DMS53 (cell line): ENCODE measurements around the gene OSBP2.
"Not testable (repeated sequence)": the region's sequence is repeated elsewhere in the genome, so short reads cannot be mapped to it uniquely, and the experiment has no call there.

ENCODE experiments used
- DNase-seq: peaks from one replicate; lab custom pipeline; 2025; lab: John Stamatoyannopoulos, UW

Gene OSBP2

DNA sequence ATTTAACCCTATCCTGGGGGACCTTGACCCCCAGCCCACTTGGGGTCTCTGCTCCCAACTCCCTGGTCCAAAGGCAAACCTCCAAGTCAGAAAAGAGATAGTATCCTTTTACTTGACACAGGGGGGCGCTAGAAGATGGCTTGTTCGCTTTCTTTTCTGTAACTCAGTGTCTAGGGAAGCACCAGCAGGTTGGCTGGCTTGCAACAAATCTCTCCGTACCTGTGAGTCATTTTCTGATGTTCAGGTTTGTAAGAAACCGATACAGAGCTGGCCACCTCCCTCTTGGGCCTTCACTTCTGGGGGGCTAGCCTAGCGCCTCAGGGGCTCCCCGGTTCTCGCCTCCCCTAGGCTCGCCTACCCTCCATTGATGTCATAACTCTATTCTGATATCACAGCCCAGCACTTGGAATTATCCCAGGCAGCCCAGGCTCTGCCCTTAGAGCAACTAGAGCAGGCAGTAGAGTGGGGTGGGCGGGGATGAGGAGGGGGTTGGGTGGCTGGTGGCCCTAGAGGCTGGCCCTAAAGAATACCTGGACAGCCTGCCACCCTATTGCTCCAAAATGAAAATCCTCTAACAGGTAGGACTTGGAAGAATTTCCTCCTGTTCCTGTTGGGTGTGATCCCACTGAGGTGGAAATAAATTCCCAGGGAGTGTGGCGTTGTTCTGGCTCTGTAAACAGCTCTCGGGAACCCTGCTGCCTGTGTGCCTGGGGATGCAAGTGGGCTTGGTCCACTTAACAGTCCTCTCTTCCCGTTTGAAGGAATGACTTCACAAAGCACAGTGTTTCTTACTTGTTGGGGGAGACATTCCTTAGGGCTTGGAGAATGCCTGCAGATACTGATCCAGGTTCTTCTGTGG is 69.4 kb downstream of the OSBP2 start:
- DNase-seq, result peak; percentile 78

DNA sequence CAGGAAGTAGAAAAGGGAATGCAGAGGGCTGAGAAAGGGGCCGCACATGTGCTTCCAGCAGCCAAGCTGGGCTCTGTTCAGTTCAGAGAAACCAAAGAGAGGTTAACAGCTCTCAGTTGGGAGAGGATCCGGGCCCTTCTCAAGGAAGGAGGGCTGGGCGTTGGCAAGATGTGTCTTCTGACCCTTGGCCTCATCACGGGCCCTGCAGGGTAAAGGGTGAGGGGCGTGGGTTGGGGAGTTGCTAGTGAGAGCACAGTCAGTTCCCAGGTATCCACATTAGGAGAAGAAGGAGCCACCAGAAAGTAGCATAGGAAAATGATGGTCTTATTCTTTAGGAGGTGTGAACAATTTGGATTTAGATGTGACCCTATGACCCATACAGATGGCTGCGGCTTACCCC is 73.0 kb downstream of the OSBP2 start:
- no peak for DNase-seq

- DNase-seq, result no peak
These were observed 76.0 kb downstream of the OSBP2 start for GRCh38 chr22:30770716-30771115.

GRCh38 chr22:30773919-30774318 is 79.2 kb downstream of the OSBP2 start:
- no peak for DNase-seq

- DNase-seq, result no peak
These were observed 79.9 kb downstream of the OSBP2 start for GRCh38 chr22:30774566-30774965.

GRCh38 chr22:30776476-30776875 is 81.8 kb downstream of the OSBP2 start:
- no peak for DNase-seq

- DNase-seq, result not testable (repeated sequence)
These were observed 82.5 kb downstream of the OSBP2 start for GRCh38 chr22:30777146-30777545.

DNA sequence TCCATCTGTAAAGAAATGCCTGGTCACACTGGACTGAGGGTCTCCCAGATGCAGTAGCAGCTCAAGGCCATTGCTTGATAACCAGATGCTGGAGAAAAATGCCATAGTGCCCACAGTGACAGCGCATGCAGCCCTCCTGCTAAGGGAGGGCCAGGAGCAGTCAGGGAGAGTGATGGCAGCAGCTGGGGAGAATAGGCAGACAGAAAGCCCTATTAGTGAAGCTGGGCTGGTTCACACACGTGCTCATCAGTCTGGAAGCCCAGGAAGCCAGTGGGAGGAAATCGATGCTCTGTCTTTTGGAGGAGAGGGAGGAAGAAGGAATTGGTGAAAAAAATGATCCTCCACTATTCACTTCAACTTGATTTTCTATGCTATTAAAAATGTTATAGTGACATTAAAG is 82.9 kb downstream of the OSBP2 start:
- DNase-seq, result no peak

DNA sequence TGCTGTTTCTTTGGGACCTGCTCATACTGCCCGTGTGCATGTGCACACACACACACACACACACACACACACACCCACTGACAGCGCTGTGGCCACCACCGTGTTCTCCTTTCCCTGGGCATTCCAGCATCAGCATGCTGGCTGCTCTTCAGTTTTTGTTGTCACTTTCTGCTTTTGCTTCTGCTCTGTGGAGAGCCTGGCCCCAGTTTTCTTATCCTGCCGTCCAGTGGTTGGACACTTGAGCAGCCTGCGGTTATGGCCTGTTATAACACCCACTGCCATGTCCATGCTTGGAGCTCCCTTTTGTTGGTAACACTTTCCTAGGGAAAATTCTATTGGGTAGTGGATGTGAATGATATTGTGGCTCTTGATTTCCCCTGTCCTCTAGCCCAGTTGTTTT is 83.6 kb downstream of the OSBP2 start:
- DNase-seq, result no peak

GRCh38 chr22:30780026-30780425 is 85.4 kb downstream of the OSBP2 start:
- DNase-seq, result no peak

- no peak for DNase-seq
These were observed 86.7 kb downstream of the OSBP2 start for GRCh38 chr22:30781271-30781875.

GRCh38 chr22:30782613-30783012 is 87.9 kb downstream of the OSBP2 start:
- DNase-seq, result no peak

GRCh38 chr22:30783021-30783420 is 88.3 kb downstream of the OSBP2 start:
- DNase-seq, result no peak

DNA sequence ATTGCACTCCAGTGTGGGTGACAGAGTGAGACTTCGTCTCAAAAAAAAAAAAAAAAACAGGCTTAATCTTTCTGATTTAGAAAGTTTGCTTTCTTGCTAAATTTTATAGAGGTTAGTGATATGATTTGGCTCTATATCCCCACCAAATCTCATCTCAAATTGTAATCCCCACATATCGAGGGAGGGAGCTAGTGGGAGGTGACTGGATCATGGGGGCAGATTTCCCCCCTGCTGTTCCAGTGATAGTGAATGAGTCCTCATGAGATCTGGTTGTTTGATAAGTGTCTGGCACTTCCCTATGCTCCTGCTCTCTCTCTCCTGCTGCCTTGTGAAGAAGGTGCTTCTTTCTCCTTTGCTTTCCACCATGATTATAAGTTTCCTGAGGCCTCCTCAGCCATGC is 90.9 kb downstream of the OSBP2 start:
- DNase-seq, result no peak

- DNase-seq, result no peak
These were observed 95.7 kb downstream of the OSBP2 start for GRCh38 chr22:30790366-30790765.

- no peak for DNase-seq
These were observed 97.8 kb downstream of the OSBP2 start for GRCh38 chr22:30792456-30792855.

- no peak for DNase-seq
These were observed 100.4 kb downstream of the OSBP2 start for GRCh38 chr22:30795118-30795517.

DNA sequence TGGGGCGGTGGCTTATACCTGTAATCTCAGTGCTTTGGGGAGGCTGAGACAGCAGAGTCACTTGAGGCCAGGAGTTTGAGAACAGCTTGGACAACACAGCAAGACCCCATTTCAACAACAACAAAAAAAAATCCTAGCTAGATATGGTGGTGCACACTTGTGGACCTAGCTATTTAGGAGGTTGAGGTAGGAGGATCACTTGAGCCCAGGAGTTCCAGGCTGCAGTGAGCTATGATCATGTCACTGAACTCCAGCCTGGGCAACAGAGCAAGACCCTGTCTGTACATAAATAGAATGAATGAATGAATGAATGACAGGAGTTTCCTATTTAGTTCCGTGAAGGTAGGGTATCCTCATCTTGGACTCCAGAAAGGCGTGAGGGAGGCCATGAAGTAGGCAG is 107.0 kb downstream of the OSBP2 start:
- DNase-seq, result no peak

DNA sequence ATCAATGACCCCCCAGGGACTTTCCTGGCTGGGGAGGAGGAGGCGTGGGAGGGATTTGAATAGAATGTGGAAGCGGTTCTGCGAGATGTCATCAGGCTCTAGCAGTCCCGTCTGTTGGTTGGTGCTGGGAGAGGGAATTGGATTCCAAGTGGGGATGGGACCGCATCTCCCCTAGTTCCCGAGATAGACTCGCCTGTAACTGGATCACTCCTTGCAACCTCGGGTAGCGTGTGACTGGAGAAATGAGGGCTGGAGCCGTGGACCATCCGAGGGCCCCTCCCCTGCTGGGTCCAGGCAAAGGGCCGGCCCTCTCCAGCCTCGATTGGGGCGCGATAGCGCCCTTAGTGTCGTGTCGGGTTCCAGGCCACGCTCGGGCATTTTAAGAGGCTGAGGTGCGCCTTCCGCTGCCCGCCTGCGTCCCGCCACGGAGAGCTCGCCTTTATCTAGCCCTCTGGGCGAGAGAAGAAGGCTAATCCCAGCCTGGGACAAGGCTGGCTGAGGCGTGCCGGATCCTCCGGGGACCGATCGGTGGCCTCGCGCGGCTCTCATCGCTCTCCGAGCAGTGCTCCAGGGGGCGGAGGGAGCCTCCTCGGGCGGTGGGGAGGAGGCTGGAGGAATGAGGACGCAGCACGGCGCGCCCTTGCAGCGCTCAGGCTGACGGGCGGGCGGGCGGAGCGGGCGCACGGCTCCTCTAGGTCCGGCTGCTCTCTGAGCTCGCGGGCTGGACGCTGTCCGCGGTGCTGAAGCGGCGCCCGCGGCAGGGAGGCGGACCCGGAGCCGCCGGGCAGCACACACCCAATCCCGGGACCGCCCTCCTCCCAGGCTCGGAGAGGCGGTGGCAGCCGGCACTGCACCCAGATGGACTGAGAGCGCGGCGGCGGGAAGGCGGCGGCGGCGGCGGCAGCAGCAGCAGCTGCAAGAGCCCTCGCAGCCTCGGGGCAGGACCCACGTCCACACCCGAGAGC is 107.8 kb downstream of the OSBP2 start:
- DNase-seq, result peak; percentile 82

DNA sequence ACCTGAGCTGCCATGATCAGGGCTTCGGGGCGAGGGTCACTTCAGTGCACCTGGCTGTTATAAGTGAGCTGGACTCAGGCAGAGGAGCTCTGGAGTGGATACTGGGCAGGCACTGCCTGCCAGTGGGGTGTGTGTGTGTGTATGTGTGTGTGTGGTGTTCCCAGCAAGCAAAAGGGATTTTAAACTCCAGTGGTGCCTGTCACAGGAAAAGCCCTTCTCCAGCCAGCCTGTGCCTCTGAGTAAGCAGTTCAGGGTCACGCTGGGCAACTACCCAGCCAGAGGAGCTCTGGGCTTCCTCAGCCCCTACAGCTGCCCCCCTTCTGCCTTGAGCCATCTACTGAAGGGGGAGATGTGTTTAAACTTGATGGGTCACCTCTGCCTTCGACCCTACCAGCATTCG is 109.0 kb downstream of the OSBP2 start:
- peak; percentile 44 for DNase-seq

- DNase-seq, result no peak
These were observed 110.0 kb downstream of the OSBP2 start for GRCh38 chr22:30804626-30805025.

GRCh38 chr22:30806391-30806861 is 111.8 kb downstream of the OSBP2 start:
- peak; percentile 89 for DNase-seq
